NT2/D1 (cell line): ENCODE measurements around the gene CCDC107.

Experiments
- SUZ12 ChIP-seq: IDR thresholded peaks from 2 replicates; pipeline ENCODE4 v1.6.1; 2011; ENCODE audit not compliant: insufficient read length, insufficient read depth; ENCODE audit errors: extremely low read depth
- ZNF274 ChIP-seq: IDR thresholded peaks from 2 replicates; pipeline ENCODE4 v1.6.1; 2011; ENCODE audit warnings: mild to moderate bottlenecking, low read depth, low read length

- TF ChIP-seq SUZ12 (no peak), ZNF274 (no peak)
Observed at GRCh38 chr9:35661756-35662350, 3.8 kb downstream of the CCDC107 start.
